ENCODE data around the gene NMT1. TPM values are rescaled to one million over a fixed set of nuclear protein-coding genes. Genes with fewer than 3 reads are reported as not detected.

Gene NMT1
- total RNA-seq, 1 donor from 2014 or later = 91.4 TPM

DNA sequence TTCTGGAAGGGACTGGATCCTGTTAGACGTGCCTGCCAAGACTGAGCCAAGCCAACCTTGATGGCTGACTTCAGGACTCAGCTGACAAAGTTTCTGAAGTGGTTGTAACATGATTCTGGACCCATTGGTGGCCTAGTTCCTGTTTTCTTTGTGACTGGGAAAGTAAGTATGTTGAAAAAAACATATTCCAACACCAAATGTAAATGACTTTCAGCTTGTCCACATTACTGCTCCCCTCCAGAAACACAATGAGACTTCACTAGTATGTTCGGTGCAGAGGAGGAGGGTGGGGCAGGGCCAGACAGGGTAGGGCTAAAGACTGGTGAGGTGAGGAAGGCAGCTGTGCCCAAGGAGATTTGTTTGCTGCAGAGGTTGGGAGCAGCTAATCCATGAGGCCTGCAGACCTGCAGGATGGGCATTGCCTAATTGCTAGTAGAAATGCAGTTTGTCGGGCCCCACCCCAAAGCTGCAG lies 26.4 kb downstream of the NMT1 start:
- no peaks in the 10 kb centered on the region for H3K9me3 Mint-ChIP-seq (ENCODE audit: low read depth)
- TF ChIP-seq, protein P1, sequence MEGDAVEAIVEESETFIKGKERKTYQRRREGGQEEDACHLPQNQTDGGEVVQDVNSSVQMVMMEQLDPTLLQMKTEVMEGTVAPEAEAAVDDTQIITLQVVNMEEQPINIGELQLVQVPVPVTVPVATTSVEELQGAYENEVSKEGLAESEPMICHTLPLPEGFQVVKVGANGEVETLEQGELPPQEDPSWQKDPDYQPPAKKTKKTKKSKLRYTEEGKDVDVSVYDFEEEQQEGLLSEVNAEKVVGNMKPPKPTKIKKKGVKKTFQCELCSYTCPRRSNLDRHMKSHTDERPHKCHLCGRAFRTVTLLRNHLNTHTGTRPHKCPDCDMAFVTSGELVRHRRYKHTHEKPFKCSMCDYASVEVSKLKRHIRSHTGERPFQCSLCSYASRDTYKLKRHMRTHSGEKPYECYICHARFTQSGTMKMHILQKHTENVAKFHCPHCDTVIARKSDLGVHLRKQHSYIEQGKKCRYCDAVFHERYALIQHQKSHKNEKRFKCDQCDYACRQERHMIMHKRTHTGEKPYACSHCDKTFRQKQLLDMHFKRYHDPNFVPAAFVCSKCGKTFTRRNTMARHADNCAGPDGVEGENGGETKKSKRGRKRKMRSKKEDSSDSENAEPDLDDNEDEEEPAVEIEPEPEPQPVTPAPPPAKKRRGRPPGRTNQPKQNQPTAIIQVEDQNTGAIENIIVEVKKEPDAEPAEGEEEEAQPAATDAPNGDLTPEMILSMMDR (IDR thresholded peaks at IDR 0.05) = no peak
- peak overlapping the region; percentile 2 for H3K4me3 Mint-ChIP-seq (ENCODE audit: unreplicated experiment)
- peak overlapping the region; percentile 86 for H3K27ac Mint-ChIP-seq (ENCODE audit: unreplicated experiment)
- peaks cover 21% of the 10 kb centered on the region for H3K36me3 Mint-ChIP-seq (ENCODE audit: low read depth)
- DNase-seq (ENCODE audit: low spot score) = no peak
- peaks cover 51% of the 10 kb centered on the region for H3K4me1 Mint-ChIP-seq (ENCODE audit: low read depth)
- H3K27me3 Mint-ChIP-seq (ENCODE audit: low read depth) = no peaks in the 10 kb centered on the region

DNA sequence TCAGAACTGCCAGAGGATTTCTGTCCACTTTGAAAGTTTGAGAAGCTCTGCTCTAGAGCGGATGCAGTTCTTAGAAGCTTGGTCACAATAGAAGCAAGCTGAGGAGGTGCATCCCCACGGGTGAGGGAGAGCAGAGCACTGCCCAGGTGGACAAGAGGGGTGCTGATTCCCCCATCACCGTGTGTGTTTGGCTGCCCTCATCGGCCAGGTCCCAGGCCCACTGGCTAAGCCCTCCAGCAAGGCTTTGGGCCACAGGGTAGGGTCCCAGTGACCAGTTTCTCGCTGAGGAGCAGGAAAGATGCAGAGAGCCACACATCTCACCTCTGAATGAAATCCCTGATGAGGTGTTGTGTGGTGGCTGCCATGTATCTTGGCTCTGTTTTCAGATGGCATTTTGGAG lies 26.9 kb downstream of the NMT1 start:
- H3K36me3 Mint-ChIP-seq (ENCODE audit: low read depth) = peaks cover 21% of the 10 kb centered on the region
- H3K4me1 Mint-ChIP-seq (ENCODE audit: low read depth) = peaks cover 55% of the 10 kb centered on the region
- no peaks in the 10 kb centered on the region for H3K9me3 Mint-ChIP-seq (ENCODE audit: low read depth)
- no peak overlapping the region for H3K4me3 Mint-ChIP-seq (ENCODE audit: unreplicated experiment)
- TF ChIP-seq, protein P1 (IDR thresholded peaks at IDR 0.05) = no peak
- no peaks in the 10 kb centered on the region for H3K27me3 Mint-ChIP-seq (ENCODE audit: low read depth)
- H3K27ac Mint-ChIP-seq (ENCODE audit: unreplicated experiment) = peak overlapping the region; percentile 86
- no peak for DNase-seq (ENCODE audit: low spot score)

DNA sequence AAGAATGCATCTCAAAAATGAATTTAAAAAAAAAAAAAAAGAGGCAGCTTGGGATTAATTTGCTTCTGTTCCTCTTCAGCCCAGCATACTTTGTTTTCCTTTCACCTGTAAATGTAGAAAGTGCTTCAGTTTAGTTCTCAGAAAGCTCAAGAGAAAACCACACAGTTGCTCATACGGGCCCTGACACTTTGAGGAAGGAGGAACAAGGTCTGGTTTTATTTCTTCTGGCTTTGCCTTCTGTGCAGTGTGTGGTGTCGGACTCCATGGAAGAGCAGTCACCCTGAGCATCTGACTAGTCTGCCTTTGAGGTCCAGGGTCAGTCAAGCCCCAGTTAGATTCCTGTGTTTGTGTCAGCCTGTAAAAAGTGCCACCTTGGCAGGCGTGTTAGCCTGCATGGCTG lies 27.6 kb downstream of the NMT1 start:
- Mint-ChIP-seq H3K9me3 (ENCODE audit: low read depth) (no peaks in the 10 kb centered on the region), H3K27me3 (ENCODE audit: low read depth) (no peaks in the 10 kb centered on the region), H3K4me1 (ENCODE audit: low read depth) (peaks cover 63% of the 10 kb centered on the region), H3K4me3 (ENCODE audit: unreplicated experiment) (no peak overlapping the region), H3K27ac (ENCODE audit: unreplicated experiment) (peak overlapping the region; percentile 66), H3K36me3 (ENCODE audit: low read depth) (peaks cover 24% of the 10 kb centered on the region)
- TF ChIP-seq, protein P1 (IDR thresholded peaks at IDR 0.05) = no peak
- DNase-seq (ENCODE audit: low spot score) = no peak

DNA sequence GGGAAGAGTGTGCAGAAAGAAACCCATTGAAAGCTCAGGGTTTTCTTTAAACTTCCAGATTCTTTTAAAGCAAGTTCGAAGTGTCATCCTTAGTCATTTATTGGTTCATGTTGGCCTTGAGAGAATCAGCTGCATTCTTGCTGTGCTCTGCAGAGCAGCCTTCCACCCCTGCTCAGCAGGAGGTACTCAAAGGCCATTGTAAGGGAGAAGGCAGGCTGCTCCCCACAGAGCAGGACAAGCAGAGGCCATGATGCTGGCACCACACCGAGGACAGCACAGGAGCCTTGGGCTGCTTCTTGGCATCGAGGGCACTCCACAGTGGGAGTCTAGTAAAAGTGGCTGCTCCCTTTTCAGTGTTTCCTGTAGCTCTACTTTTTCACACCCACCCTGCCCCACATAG lies 29.6 kb downstream of the NMT1 start:
- peaks cover 66% of the 10 kb centered on the region for H3K4me1 Mint-ChIP-seq (ENCODE audit: low read depth)
- no peaks in the 10 kb centered on the region for H3K27me3 Mint-ChIP-seq (ENCODE audit: low read depth)
- peak overlapping the region; percentile 6 for H3K27ac Mint-ChIP-seq (ENCODE audit: unreplicated experiment)
- TF ChIP-seq, protein P1 (IDR thresholded peaks at IDR 0.05) = no peak
- peaks cover 28% of the 10 kb centered on the region for H3K36me3 Mint-ChIP-seq (ENCODE audit: low read depth)
- no peak overlapping the region for H3K4me3 Mint-ChIP-seq (ENCODE audit: unreplicated experiment)
- no peak for DNase-seq (ENCODE audit: low spot score)
- no peaks in the 10 kb centered on the region for H3K9me3 Mint-ChIP-seq (ENCODE audit: low read depth)

DNA sequence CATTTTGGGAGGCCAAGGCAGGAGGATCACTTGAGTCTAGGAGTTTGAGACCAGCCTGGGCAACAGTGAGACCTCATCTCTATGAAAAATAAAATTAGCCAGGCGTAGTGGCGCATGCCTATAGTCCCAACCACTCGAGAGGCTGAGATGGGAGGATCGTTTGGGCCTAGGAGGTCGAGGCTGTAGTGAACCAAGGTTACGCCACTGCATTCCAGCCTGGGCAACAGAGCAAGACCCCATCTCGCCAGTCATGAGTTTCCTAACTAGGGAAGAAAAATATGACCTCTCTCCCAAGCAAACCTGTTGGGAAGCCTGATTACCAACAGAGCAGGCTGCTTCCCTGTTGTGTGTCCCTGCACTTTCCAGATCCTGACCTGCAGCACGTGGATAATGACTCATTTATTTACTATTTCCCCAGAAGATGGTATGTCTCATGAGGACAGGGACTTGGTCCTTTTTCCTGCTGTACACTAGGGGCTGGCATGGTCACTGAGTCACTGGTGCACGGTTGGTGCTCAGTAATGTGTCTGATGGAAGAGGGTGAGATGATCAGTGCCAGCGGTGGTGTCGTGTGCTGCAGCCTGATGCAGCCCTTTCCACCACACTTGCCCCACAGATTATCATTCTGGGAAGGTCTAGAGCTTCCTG lies 30.8 kb downstream of the NMT1 start:
- no peak for DNase-seq (ENCODE audit: low spot score)
- Mint-ChIP-seq H3K4me1 (ENCODE audit: low read depth) (peaks cover 67% of the 10 kb centered on the region), H3K9me3 (ENCODE audit: low read depth) (no peaks in the 10 kb centered on the region), H3K27me3 (ENCODE audit: low read depth) (no peaks in the 10 kb centered on the region), H3K4me3 (ENCODE audit: unreplicated experiment) (peak overlapping the region; percentile 11), H3K27ac (ENCODE audit: unreplicated experiment) (peak overlapping the region; percentile 99), H3K36me3 (ENCODE audit: low read depth) (peaks cover 35% of the 10 kb centered on the region)
- TF ChIP-seq, protein P1 (IDR thresholded peaks at IDR 0.05) = no peak
